ENCODE data around the gene IPO9.
"Not testable (repeated sequence)": the region's sequence is repeated elsewhere in the genome, so short reads cannot be mapped to it uniquely, and the experiment has no call there.

Gene IPO9

DNA sequence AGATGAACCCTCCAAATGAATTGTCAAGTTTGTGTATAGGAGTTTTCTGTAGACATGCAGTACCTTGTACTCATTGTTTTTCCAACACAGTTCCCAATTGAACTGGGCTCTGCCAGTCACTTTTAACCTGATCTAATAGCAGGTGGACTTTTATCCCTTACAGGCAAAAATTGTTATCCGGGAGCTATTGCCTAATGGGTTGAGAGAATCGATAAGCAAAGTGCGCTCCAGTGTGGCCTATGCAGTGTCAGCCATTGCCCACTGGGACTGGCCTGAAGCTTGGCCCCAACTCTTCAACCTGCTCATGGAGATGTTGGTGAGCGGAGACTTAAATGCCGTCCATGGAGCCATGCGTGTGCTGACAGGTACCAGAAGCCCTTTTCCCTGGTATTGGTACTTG, 19.3 kb downstream of the IPO9 start:
- no peak for DNase-seq (ENCODE audit: low read depth in 2 of 2)

GRCh38 chr1:201849372-201850052, 20.6 kb downstream of the IPO9 start:
- DNase-seq (ENCODE audit: low read depth in 2 of 2), result no peak

DNA sequence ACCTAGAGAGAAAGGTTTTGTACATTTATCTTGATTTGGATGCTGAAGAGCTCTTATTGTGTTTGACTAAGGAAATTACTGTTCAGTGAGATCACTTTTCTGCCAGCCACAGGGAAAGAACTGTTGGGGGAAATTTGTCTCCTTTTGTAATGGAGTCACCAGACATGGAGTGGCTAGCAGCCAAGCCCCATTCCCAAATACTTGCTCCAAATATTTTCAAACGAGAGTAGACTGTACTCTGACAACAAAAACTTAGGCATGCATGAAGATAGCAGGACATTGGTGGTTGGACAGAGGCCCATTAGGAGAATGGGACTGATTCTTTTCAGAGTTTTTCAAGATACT, 21.1 kb downstream of the IPO9 start:
- no peak for DNase-seq (ENCODE audit: low read depth in 2 of 2)

DNA sequence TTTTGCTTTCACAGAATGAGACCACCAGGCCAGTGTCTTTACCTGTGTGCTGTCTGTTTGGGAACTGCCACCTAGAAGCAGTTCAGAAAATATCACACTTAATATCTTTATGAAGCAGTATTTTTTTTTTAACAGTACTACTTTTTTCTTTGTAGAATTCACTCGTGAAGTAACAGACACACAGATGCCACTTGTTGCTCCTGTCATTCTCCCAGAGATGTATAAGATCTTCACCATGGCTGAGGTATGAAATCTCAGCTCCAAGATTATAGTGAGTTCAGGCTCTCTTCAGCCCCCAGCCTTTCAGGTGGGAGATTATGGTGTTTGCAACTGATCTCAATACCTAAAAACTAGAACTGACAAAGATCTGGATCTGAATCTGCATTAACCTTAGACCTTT, 23.0 kb downstream of the IPO9 start:
- DNase-seq (ENCODE audit: low read depth in 2 of 2), result no peak

- DNase-seq (ENCODE audit: low read depth in 2 of 2), result not testable (repeated sequence)
These were observed 27.8 kb downstream of the IPO9 start for GRCh38 chr1:201856722-201857121.

DNA sequence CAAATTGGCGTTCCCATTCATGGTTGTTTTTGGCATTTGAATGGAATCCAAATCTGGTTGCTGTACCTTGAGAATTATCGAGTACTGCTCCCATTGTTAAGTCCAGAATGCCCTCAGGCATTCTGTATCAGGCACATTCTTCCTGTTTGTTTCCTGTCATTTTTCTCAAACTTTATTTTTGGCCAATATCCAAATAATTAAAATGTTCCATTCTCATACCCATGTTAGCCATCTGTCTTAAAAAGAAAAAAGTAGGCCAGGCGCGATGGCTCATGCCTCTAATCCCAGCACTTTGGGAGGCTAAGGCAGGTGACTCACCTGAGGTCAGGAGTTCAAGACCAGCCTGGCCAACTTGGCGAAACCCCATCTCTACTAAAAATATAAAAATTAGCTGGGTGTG, 30.5 kb downstream of the IPO9 start:
- DNase-seq (ENCODE audit: low read depth in 2 of 2), result no peak

GRCh38 chr1:201861448-201861847, 32.5 kb downstream of the IPO9 start:
- DNase-seq (ENCODE audit: low read depth in 2 of 2), result no peak

DNA sequence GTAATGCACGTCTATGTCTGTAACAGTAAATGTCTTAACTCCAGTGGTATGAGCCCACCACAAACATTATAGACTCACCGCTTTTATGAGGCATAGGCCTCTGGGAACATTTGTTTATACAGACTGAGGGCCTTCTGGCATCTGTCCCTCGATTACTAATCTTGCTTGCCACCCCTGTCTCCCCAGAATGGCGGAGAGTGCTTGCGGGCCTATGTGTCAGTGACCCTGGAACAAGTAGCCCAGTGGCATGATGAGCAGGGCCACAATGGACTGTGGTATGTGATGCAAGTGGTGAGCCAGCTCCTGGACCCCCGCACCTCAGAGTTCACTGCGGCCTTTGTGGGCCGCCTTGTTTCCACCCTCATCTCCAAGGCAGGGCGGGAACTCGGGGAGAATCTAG, 41.4 kb downstream of the IPO9 start:
- DNase-seq (ENCODE audit: low read depth in 2 of 2), result no peak

DNA sequence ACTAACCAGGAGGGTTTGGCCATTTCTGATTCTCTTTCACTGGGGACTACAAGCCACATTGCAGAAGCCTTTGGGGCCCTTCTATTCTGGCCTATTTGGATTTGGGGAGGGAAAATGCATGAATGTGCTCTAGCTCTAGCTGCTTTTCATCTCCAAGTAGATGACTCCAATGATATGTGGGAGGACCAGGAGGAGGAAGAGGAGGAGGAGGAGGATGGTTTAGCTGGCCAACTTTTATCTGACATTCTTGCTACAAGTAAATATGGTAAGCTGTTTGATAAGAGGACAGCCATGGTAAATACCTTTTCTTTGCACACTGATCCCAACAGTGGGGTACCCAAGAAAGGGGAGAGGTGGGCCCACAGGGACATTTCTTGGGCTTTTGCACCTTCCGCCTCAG, 45.7 kb downstream of the IPO9 start:
- DNase-seq (ENCODE audit: low read depth in 2 of 2), result no peak

DNA sequence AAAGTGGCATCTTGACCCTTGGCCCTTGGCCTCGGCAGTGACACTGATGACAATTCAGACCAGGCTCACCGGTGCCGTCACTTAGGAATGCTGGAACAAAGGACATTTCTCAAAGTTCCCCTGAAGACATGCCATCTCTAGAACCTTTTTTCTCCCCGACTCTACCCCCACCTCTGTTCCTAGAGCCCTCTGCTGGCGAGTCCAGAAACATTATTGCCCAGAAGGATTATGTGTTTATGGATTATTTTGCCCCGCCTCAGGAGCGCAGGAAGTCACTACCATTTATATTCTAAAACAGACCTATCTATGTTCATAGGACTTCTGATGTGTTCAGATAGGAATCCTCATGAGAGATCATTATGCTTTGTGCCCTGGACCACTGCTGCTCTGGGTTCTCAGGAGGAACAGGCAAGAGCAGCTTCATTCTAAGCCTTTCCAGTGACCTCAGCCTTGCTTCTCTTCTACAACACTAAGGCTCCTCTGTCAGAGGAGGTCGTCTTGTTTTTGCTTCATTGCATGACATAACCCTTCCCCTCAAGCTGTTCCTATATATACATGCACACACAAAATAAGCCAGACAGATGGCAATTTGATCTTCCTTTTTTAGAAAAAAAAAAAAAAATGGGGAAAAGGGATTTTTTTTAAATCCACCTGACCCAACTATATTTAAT, 47.3 kb downstream of the IPO9 start:
- DNase-seq (ENCODE audit: low read depth in 2 of 2), result no peak

DNA sequence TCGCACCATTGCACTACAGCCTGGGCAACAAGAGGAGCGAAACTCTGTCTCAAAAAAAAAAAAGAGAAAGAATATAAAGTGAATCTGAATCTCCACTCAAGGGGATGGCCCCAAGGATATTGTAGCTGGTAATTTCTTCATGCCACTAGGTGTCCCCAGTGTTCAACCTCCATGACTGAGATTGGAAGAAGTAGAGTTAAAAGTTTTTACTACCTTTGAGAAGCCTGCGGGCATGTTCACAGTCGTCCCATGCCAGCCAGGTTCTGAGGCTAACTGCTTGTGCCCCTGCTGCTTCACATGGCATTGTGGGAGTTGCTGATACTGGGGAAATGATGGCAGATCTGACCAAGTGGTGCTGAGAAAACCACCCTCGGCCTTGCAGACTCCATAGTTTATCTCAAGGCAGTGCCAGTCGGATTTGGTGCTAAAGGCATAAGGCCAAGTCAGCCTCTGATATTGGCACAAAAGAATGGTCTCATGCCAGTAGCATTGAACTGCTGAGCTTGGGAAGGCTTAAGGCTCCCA, 49.0 kb downstream of the IPO9 start:
- no peak for DNase-seq (ENCODE audit: low read depth in 2 of 2)

DNA sequence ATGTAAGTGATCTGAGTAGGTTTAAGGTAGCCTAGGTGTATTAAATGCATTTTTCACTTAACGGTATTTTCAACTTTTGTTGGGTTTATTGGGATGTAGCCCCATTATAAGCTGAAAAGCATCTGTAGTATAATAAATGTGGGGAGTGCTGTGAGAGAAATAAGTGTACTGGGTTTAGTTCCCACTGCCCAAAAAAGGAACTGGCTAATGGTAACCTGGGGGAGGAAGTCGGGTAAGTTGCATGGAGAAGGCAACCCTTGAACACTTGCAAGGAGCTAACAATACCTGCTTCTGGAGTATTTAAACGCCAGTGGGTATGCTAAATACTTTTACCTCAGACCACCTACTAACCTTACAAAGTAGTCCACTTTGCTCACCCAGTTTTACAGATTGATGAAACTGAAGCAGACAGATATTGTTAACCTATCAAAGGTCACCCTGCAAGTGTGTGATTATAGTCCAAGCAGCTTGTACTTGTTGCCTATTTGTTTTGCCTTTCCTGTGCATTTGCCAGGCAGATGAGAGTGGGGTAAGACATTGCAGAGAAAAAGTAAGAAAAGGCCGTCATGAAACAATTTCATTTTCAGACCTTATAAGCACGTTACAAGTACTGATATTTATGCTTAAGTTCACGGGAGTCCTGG, 52.1 kb downstream of the IPO9 start:
- DNase-seq (ENCODE audit: low read depth in 2 of 2), result no peak

GRCh38 chr1:201881617-201882016, 52.7 kb downstream of the IPO9 start:
- DNase-seq (ENCODE audit: low read depth in 2 of 2), result no peak

DNA sequence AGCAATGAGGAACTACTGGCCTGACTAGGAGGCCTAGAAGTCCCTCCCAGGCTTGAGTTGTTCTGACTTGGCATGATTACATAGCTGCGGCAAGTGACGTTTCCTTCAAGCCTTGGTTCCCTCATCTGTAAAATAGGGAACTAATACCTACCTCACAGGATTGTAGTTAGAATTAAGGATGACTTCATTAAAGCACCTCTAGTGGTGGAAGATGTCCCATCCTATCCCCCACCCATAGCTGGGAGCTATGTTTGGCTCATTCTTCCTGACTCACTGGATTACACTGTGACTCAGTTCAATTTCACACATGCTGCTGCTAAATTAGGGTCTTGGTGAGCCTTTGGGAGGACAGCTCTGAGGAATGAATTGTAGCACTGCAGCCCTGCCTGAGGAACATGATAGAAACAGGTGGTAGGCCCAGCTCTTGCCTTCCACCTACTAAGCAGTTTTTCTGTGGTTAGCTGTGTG, 53.7 kb downstream of the IPO9 start:
- no peak for DNase-seq (ENCODE audit: low read depth in 2 of 2)

GRCh38 chr1:201883266-201883665, 54.3 kb downstream of the IPO9 start:
- DNase-seq (ENCODE audit: low read depth in 2 of 2), result no peak

GRCh38 chr1:201883786-201884185, 54.8 kb downstream of the IPO9 start:
- DNase-seq (ENCODE audit: low read depth in 2 of 2), result no peak

GRCh38 chr1:201884425-201884824, 55.5 kb downstream of the IPO9 start:
- no peak for DNase-seq (ENCODE audit: low read depth in 2 of 2)

DNA sequence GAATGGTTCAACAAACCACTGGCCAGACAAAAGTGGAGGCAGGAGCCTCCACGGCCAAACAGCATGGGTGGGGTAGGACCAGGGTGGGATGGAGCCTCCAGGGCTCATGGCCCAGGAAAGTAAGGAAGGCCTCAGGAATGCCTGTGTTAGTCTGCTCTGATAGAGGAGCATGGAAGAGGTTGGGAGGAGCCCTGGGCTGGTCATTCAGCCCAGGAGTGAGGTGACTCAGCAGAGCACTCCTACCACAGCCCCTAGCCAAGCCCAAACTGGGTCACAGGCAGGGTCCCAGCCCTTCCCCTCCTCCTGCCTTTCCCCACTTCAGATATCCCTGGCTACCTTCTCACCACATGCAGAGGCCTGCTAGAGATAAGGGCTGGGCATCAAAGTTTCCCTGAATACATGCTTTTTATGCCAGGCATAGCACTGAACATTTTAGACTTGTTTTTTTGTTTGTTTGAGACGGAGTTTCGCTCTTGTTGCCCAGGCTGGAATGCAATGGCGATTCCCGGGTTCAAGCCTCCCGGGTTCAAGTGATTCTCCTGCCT, 56.6 kb downstream of the IPO9 start:
- DNase-seq (ENCODE audit: low read depth in 2 of 2), result no peak

DNA sequence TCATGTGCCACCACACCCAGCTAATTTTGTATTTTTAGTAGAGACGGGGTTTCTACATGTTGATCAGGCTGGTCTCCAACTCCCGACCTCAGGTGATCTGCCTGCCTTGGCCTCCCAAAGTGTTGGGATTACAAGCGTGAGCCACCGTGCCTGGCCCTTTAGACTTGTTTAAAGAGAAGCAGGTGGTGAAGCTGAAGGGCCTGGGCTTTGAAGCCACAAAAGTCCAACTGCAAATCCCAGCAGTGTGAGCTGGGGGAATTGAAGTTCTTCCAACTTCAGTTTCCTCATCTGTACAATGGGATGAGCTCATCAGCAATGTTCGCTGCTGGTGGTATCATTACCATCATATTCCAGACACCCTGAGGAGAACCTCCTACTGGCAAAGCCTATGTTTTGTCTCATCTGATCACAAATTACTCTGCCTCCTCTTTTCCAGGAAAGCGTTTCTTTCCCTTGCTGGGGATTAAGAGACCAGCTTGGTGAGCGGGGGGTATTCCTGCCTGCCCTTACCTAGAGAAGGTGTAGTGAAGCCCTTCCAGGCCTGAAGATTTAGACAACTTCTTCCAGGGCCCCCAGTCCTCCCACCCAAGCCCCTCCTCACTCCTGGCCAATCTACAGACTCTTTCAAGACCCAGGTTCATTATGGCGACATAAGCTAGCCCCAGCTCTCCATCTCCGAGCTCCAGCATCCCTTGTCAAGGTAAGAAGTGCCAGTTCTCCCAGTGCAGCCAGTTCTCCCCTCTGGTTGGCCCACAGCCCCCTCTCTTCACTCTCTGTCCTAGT, 57.3 kb downstream of the IPO9 start:
- no peak for DNase-seq (ENCODE audit: low read depth in 2 of 2)

DNA sequence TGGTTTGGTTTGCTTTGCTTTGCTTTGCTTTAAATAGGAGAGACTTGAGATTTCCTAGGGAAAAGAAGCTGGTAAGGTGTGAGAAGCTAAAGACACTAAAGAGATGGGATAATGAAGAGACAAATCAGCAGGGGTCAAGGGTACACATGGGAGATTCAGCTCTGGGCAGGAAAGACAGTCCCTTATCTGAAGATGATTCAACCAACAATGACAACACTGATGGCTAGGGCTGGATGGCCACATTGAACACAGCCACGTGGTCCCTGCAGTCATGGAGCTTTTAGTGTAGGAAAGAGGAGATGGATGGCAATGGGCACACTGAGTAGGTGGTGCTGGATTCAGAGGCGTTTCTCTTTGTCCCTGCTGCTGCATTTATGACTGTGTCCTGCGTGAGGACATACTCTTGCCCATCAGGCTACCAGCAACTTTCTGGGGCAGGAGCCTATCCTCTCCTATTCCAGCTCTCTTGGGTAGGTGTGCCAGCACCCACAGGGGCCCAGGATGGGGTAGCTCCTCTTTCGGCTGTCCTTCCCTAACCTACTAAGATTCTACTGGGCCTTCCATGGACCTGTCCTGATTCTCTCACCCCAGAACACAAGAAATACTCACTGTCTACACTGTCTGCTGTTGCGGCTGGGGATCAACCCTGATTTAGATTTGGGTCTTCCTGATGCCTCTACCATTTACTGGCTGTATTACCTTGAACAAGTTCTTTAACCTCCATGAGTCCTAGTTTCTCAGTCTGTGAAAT, 58.3 kb downstream of the IPO9 start:
- DNase-seq (ENCODE audit: low read depth in 2 of 2), result no peak

Data from stimulated activated CD4-positive, alpha-beta T cell treated with anti-CD3 and anti-CD28 coated beads, Interleukin-4, amount 100 ng/mL, for 48 hours (primary cell).